ENCODE measurements around the gene ZBTB7C.

The ZBTB7C gene

DNA sequence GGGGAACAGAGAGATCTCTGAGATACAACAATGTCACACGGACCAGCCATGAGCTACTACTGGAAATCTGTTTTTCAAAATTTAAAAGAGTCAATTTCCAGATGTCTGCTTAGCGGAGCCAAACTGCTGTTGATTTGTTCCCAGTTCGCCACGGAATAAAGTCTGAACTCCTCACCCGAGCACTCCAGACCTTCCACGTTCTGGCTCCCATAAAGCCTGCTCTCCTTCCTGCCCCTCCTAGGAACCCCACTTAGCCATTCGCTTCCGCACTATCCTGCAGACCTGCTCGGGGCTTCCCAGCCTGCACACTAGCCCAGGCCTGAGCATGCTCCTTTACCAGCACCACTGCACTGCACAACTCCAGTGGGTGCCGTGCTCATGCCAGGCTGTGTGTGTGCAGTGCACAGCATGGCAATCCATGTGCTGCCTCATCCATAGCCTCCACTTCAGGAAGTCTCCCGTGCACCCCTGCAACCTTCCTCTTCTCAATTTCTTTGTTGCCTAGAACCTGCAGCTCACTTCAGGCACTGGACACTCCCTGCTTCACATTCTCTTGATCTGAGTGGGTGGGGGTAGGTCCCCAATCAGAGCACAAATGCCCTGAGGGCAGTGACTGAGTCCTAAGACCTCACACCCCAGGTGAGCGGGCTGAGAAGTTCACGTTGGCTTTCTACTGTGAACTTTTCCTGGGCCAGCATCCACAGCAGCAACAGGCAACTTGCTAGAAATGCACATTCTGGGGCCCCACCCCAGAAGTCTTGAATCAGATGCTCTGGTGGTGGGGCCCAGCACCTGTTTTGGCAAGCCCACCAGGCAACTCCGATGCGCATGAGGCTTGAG is 53.7 kb downstream of the ZBTB7C start:
- no peak for DNase-seq (ENCODE audit: low read depth in 2 of 2)

GRCh38 chr18:48354746-48355260 is 54.4 kb downstream of the ZBTB7C start:
- no peak for DNase-seq (ENCODE audit: low read depth in 2 of 2)

DNA sequence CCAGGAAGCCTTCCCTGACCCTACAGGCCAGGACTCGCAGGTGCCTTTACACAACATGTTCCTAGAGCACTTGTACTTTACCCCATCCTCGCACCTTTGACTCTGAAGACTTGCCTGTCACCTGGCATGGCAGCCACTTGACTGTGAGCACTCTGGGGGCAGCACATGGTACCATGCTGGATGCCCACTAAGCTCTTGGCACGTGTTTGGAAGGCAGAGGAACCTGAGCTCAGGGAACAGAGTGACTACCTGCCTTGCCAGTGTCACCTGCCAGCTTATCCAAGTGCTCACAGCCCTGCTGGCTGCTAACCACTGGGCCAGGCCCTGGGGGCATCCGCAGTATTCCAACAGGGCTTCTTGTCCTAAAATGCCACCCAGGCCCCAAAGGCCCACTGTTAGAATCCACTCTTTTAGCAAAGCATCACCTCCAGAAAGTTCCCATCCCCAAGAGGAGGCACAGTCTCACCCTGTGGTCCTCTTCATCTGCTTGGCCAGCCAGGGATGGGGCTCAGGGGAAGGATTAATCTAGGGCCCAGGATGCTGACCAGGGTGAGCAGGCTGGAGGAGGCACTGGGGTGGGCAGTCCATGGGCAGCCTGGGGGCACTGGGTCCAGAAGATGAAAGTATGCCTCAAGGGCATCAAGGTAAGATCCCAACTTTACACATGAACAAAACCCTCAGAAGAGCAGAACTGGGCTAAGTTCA is 57.0 kb downstream of the ZBTB7C start:
- no peak for DNase-seq (ENCODE audit: low read depth in 2 of 2)

DNA sequence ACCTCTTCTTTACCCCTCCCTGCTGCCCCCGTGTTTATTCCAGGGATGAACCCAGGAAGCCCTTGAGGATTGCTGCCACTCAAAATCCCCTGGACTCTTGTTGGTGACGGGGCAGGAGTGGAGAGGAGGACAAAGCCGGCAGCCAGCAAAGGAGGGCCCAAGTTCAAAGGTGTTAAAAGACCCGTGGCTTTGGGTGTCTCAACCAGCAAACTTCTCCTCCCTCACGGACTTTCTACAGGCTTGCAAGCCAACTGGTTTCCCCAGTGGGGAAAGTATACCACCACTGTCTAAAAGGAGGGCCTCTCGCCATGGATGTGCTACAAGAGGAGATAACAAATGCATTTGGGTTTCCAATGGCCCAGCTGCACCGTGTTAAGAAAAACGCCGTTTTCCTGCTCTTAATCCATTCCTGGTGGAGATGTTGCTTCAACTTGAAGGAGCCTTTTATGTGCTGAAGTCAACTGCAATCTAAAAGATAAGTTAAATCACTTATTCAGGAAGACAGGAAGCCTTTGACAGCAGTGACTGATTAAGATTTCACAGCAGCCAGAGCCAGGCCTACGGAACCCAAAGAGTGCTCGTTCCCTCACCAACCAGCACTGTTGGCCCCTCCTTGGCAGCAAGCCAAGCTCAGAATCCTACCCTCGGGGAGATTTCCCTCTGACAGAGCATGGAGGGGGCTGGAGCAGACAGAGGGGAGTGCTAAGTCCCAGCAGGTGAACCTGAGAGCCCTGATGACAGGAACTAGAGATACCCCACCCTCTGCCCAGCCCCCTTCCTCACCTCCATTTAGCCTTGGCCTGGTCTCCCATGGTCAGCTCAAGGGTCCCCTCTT is 57.8 kb downstream of the ZBTB7C start:
- DNase-seq (ENCODE audit: low read depth in 2 of 2): no peak

GRCh38 chr18:48348739-48349138 is 60.4 kb downstream of the ZBTB7C start:
- DNase-seq (ENCODE audit: low read depth in 2 of 2): no peak

- no peak for DNase-seq (ENCODE audit: low read depth in 2 of 2)
Observed at GRCh38 chr18:48347756-48348326, 61.3 kb downstream of the ZBTB7C start.

GRCh38 chr18:48345596-48345995 is 63.6 kb downstream of the ZBTB7C start:
- DNase-seq (ENCODE audit: low read depth in 2 of 2): no peak

DNA sequence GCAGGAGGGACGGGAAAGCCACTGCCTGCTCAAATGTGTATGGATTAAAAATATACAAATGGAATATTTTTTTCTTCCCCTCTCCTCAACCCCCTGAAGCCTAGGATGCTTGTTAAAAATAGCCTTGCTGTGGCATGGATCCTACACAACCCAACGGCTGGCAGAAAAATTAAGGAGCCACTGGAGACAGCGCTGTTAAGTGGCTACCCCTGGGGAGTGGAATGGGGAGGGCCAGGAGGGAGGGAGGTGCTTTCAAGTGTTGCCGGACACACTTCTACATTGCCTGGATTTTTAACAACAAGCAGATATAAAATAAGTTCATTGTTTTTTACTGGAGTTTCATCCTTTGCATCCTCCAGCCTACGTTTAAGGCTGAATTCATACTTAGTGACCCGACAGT is 66.6 kb downstream of the ZBTB7C start:
- DNase-seq (ENCODE audit: low read depth in 2 of 2): no peak

DNA sequence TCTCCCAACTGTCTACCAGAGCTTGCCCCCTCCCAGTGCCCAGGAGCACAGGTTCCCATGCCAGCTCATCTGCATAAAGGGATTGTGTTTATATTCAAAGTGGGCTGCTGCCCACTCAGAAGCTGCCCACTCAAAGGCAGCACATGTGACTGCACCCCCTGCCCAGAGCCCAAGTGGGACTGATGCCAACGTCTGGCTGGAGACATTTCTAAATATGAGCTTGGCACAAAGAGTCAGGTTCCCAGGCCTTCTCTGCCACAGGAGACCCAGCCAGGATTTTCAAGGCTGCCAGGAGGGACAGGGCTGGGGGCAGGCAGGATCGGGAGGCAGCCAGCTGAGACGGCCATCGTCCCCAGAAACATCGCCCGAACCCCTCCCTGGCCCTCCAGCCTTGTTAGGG is 67.1 kb downstream of the ZBTB7C start:
- DNase-seq (ENCODE audit: low read depth in 2 of 2): no peak

GRCh38 chr18:48340560-48340959 is 68.6 kb downstream of the ZBTB7C start:
- DNase-seq (ENCODE audit: low read depth in 2 of 2): no peak

DNA sequence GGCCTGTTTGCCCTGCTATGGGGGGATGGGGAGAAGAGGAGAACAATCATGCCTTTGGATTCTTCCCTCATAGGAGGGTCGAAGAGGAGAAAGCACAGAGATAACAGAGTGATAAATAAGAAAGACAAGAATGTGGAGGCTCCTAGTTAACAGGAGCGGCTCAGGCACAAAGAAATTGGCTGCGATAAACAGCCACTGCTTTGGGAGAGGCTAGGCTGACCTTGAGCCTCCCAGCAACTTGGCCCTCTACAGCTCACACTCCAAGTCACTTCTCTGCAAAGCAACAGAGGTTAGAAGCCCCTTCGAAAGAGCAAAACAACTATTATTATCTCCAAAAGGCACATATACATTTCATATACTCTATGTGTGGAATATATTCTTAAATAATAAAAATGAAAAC is 69.5 kb downstream of the ZBTB7C start:
- no peak for DNase-seq (ENCODE audit: low read depth in 2 of 2)

DNA sequence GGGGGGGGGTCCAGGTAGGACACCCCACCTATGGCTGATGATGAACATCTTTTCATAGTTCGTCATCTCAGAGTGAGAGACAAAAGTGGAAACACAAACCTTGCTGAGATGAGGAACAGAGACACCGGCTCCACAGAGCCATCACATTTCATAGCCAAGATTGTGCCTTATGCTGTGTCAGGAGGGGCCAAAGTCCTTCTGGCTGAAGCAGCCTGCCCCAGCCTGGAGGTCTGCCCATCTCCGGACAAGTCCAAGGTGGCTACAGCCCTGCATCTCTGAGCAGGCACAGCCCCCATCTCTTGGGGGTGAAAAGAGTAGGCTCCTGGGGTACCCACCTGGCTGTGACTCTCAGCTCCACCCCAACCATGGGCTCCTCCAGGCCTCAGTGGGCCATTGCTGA is 70.3 kb downstream of the ZBTB7C start:
- no peak for DNase-seq (ENCODE audit: low read depth in 2 of 2)

- DNase-seq (ENCODE audit: low read depth in 2 of 2): no peak
Observed at GRCh38 chr18:48337053-48337452, 72.1 kb downstream of the ZBTB7C start.

DNA sequence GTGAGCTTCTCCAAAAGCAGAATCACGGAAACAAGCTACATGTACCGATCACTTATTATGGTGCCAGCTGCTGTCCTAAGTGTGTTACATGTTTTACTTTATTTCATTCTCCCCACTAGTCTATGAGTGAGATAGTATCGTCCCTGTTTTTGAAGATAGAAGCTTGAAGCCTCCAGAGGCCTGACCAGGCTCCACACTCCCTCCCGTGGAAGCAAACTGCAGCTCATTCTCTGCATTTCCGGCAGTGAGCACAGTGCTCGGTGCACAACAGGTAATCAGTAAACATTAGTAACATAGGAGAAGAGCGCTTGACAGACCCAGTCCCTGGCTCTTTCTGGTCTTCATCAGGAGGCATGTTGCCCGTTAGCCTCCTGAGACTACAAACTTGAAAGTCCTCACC is 72.9 kb downstream of the ZBTB7C start:
- DNase-seq (ENCODE audit: low read depth in 2 of 2): no peak

- no peak for DNase-seq (ENCODE audit: low read depth in 2 of 2)
Observed at GRCh38 chr18:48335829-48336228, 73.4 kb downstream of the ZBTB7C start.

DNA sequence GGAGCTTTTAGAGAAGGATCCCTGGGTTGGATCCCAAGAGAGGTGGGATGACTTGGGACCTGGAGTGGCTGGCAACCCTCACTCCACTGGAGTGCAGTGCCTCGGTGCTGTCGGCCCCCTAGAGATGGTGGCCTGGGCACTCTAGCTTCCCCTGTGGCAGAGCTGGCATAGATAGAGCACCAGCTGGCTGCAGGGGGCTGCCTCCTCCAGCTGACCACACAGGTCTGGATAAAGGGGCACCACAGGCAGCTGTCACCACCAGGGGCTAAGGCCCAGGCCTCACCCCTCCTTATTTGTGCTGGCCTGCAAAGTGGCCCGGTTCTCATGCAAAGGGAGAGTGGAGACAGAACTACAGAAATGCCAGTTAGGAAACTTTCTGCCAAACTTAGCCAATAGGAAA is 74.3 kb downstream of the ZBTB7C start:
- DNase-seq (ENCODE audit: low read depth in 2 of 2): no peak

DNA sequence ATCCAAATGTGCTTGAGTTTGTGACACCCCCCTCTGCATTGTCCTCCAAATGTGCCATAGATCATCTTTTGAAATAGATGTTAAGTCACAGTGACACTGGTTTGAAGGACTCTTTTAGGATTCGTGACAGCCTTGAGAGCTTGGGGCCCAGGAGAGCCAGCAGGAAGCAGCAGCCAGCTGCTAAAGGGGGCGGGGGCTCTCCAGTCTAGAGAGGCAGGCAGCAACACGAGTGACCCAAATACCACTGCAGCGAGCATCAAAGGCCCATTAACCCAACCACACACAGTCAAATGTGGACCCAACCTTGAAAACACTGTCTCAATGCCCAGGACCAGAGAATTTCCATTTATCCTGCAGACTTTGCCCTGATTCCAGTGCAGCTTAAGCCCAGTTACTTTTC is 75.6 kb downstream of the ZBTB7C start:
- DNase-seq (ENCODE audit: low read depth in 2 of 2): no peak

DNA sequence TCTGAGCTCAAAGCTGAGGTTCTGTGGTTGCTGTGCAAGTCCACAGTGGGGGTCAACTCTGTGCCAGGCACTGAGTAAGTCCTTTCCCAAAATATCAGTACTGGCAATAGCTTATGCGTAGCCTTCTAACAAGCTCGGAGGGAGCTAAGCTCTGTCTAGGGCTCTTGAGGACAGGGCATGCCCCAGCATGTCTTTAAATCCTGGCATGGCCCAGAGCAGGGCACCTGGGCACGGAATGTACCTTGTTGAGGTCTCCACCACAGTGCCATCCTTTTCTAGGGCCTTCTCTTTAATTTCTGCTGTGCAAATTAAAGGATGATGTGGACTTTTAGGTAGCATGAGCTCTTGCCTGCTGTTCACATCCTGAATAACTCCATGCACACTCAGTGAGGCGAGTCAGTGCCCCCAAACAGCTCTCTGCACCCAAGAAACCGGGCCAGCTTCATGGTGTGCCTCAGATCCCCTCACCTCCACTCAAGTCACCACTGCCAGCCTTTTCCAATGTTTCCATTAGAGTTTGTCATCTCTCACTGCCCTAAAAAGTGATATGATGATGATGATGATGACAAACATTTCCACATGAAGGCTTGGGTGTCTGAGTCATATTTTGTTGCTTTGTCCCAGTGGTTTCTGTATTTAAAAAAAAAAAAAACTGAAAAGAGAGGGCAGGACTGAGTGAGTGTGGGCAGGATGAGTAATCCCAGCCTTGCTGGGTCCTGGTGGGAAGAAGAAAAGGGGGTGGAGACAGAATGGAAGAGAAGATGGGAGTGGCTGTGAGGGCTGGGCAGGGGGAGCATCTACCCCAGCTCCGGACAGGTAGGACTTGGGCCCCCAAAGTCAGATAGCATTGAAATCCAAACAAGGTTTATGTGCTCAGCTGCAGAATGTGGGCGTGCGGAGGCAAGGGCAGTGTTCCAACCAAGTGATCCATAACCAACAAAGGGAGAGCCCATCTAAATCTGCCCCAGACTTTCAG is 78.9 kb downstream of the ZBTB7C start:
- DNase-seq (ENCODE audit: low read depth in 2 of 2): no peak

- DNase-seq (ENCODE audit: low read depth in 2 of 2): no peak
Observed at GRCh38 chr18:48328473-48329210, 80.5 kb downstream of the ZBTB7C start.

Measured in stimulated activated CD4-positive, alpha-beta T cell treated with anti-CD3 and anti-CD28 coated beads, Interleukin-1b, Interleukin-23, amount 100 ng/mL, for 1 hour (primary cell).